BJ (cell line): ENCODE measurements around the gene ADGRV1. TPM values are rescaled to one million over a fixed set of nuclear protein-coding genes. Genes with fewer than 3 reads are reported as not detected.

Experiments
- CTCF ChIA-PET: fragments of 350-600 bp; formaldehyde crosslinking; extraction: SDS; loops from one replicate; lab custom pipeline; 2021; ENCODE audit warnings: antibody characterized with exemption, inconsistent platforms; lab: Yijun Ruan, JAX
- POLR2A ChIA-PET: fragments of 300-600 bp; sonication (Branson Sonifier 250); formaldehyde crosslinking; extraction: SDS; loops from one replicate; lab custom pipeline; 2021; ENCODE audit warnings: antibody characterized with exemption; lab: Charles Lee
- DNase-seq: peaks from one replicate; pipeline ENCODE4 v3.0.0-alpha.2; 2011; ENCODE audit warnings: low read depth
- H3K27me3 ChIP-seq: 2 replicates; pipeline ENCODE4 v1.6.0; 2011; ENCODE audit warnings: low read length; ENCODE audit not compliant: control insufficient read depth, insufficient read depth
- H3K36me3 ChIP-seq: 2 replicates; pipeline ENCODE4 v1.5.1; 2011; ENCODE audit warnings: low read length; ENCODE audit not compliant: control insufficient read depth, insufficient read depth
- H3K4me3 ChIP-seq: 2 replicates; pipeline ENCODE4 v1.5.1; 2011; ENCODE audit warnings: low read depth, mild to moderate bottlenecking, control low read depth, low read length
- CTCF ChIP-seq: IDR thresholded peaks from 2 replicates; pipeline ENCODE4 v1.5.1; 2011; ENCODE audit warnings: low read depth, mild to moderate bottlenecking, control low read depth, inconsistent platforms, low read length, moderate library complexity; ENCODE audit not compliant: insufficient read depth
- polyA plus RNA-seq: library from polyadenylated mRNA; depleted of rRNA; stranded (reverse); fragments of >200 nt; gene quantifications from 2 replicates; pipeline ENCODE4 v1.2.3, GENCODE V29; 2011

Gene ADGRV1
- polyA plus RNA-seq, 1 experiment, result 0.15 TPM

GRCh38 chr5:90949469-90950358 lies 391.1 kb downstream of the ADGRV1 start:
- POLR2A ChIA-PET, result no interaction called here
- TF ChIP-seq CTCF, result no peak
- no peak for DNase-seq

GRCh38 chr5:90955001-90955635 lies 396.5 kb downstream of the ADGRV1 start:
- POLR2A ChIA-PET, result no interaction called here
- H3K36me3 ChIP-seq, result no peaks in the 10 kb centered on the region
- TF ChIP-seq CTCF, result no peak
- DNase-seq, result no peak
- H3K27me3 ChIP-seq, result no peaks in the 10 kb centered on the region; the same call in 1 of the 2 replicates
- CTCF ChIA-PET, result no interaction called here
- H3K4me3 ChIP-seq, result no peak overlapping the region

More at GRCh38 chr5:90949469-90950358, 391.1 kb downstream of the ADGRV1 start:
- H3K4me3 ChIP-seq, result no peak overlapping the region
- no peaks in the 10 kb centered on the region for H3K36me3 ChIP-seq
- CTCF ChIA-PET, result interaction anchor here (1.0 kb wide), 1 partner anchor 18 kb away, joined by 3 read pairs; no protein-coding TSS in a partner anchor
- no peaks in the 10 kb centered on the region; the same call in 1 of the 2 replicates for H3K27me3 ChIP-seq

DNA sequence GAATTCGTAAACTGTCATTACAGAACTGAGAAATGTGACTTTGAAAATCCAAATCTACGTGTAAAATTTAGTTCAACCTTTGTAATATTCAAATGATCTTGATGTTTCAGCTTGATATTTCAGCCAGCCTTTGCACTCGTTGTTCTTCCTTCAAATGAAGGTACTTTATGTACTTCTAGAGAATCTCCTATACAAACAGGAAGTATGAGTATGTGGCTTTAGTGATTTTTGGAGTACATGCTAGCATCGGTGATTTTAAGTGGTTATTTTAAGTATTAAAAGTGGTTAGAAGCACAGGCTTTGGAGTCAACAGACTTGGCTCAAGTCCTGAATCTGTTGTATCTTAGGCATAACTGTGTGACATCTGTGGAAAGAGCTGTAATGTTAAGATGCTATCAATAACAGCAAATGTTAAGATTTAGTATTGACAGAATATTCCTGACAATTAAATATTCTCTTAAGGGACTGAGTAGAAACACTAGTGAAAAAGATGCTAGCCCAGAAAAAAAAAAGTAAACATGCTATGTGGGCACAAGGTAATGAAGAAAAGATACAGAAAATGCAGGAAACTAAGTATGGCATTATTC lies 398.0 kb downstream of the ADGRV1 start:
- CTCF ChIA-PET, result no interaction called here
- no peaks in the 10 kb centered on the region; the same call in 1 of the 2 replicates for H3K27me3 ChIP-seq
- no peak for DNase-seq
- no peak for TF ChIP-seq CTCF
- POLR2A ChIA-PET, result no interaction called here
- no peak overlapping the region for H3K4me3 ChIP-seq
- no peaks in the 10 kb centered on the region for H3K36me3 ChIP-seq

GRCh38 chr5:90957906-90958305 lies 399.3 kb downstream of the ADGRV1 start:
- no peaks in the 10 kb centered on the region for H3K36me3 ChIP-seq
- TF ChIP-seq CTCF, result no peak
- H3K27me3 ChIP-seq, result no peaks in the 10 kb centered on the region
- no peak for DNase-seq
- POLR2A ChIA-PET, result no interaction called here
- no peak overlapping the region for H3K4me3 ChIP-seq
- CTCF ChIA-PET, result no interaction called here

- POLR2A ChIA-PET, result no interaction called here
- Histone ChIP-seq H3K27me3 (no peaks in the 10 kb centered on the region), H3K4me3 (no peak overlapping the region), H3K36me3 (no peaks in the 10 kb centered on the region)
- no peak for TF ChIP-seq CTCF
- CTCF ChIA-PET, result interaction anchor here (0.7 kb wide), 1 partner anchor 444 kb away, joined by 3 read pairs; no protein-coding TSS in a partner anchor
- DNase-seq, result no peak
Observed at GRCh38 chr5:90959262-90959661, 400.7 kb downstream of the ADGRV1 start.
